ENCODE data around the gene DESI2.
"Not testable (repeated sequence)": the region's sequence is repeated elsewhere in the genome, so short reads cannot be mapped to it uniquely, and the experiment has no call there.

The DESI2 gene

GRCh38 chr1:244654108-244655038 is 1.4 kb downstream of the DESI2 start:
- Histone ChIP-seq H3K9me3 (ENCODE audit: control insufficient read depth, low read length) (no peaks in the 10 kb centered on the region), H3K27ac (ENCODE audit: low read depth, low read length, severe bottlenecking) (peak overlapping the region; percentile 89), H3K4me3 (ENCODE audit: extremely low read depth, insufficient read depth, low read length, poor library complexity, severe bottlenecking) (peak overlapping the region; percentile 88), H3K4me1 (ENCODE audit: control insufficient read depth, insufficient read depth, low read length, poor library complexity, severe bottlenecking) (peaks cover 11% of the 10 kb centered on the region), H3K36me3 (ENCODE audit: control insufficient read depth, insufficient read depth, low read length) (peaks cover 34% of the 10 kb centered on the region)
- WGBS, 2 experiments (ENCODE audit: insufficient coverage in 2 of 2): 13 to 20% methylated on average over 4 to 5 of the region's 8 CpGs

- H3K4me3 ChIP-seq (ENCODE audit: extremely low read depth, insufficient read depth, low read length, poor library complexity, severe bottlenecking): peak overlapping the region; percentile 88
- H3K4me1 ChIP-seq (ENCODE audit: control insufficient read depth, insufficient read depth, low read length, poor library complexity, severe bottlenecking): peaks cover 11% of the 10 kb centered on the region
- no CpG with 5 or more reads among the region's 1 CpG for WGBS, 2 experiments (ENCODE audit: insufficient coverage in 2 of 2)
- peaks cover 42% of the 10 kb centered on the region for H3K36me3 ChIP-seq (ENCODE audit: control insufficient read depth, insufficient read depth, low read length)
- H3K9me3 ChIP-seq (ENCODE audit: control insufficient read depth, low read length): no peaks in the 10 kb centered on the region
- H3K27ac ChIP-seq (ENCODE audit: low read depth, low read length, severe bottlenecking): no peak overlapping the region
Observed at GRCh38 chr1:244655186-244655585, 2.3 kb downstream of the DESI2 start.

GRCh38 chr1:244657421-244657820 is 4.5 kb downstream of the DESI2 start:
- H3K4me3 ChIP-seq (ENCODE audit: extremely low read depth, insufficient read depth, low read length, poor library complexity, severe bottlenecking): no peak overlapping the region
- H3K4me1 ChIP-seq (ENCODE audit: control insufficient read depth, insufficient read depth, low read length, poor library complexity, severe bottlenecking): peaks cover 11% of the 10 kb centered on the region
- H3K9me3 ChIP-seq (ENCODE audit: control insufficient read depth, low read length): no peaks in the 10 kb centered on the region
- peaks cover 48% of the 10 kb centered on the region for H3K36me3 ChIP-seq (ENCODE audit: control insufficient read depth, insufficient read depth, low read length)
- H3K27ac ChIP-seq (ENCODE audit: low read depth, low read length, severe bottlenecking): no peak overlapping the region
- WGBS, 2 experiments (ENCODE audit: insufficient coverage in 2 of 2): 86% methylated on average over 1 of the region's 3 CpGs; no CpG with 5 or more reads in 1 of the 2 experiments

GRCh38 chr1:244659694-244660093 is 6.8 kb downstream of the DESI2 start:
- peaks cover 11% of the 10 kb centered on the region for H3K4me1 ChIP-seq (ENCODE audit: control insufficient read depth, insufficient read depth, low read length, poor library complexity, severe bottlenecking)
- H3K27ac ChIP-seq (ENCODE audit: low read depth, low read length, severe bottlenecking): no peak overlapping the region
- H3K36me3 ChIP-seq (ENCODE audit: control insufficient read depth, insufficient read depth, low read length): peaks cover 48% of the 10 kb centered on the region
- no peaks in the 10 kb centered on the region for H3K9me3 ChIP-seq (ENCODE audit: control insufficient read depth, low read length)
- no peak overlapping the region for H3K4me3 ChIP-seq (ENCODE audit: extremely low read depth, insufficient read depth, low read length, poor library complexity, severe bottlenecking)
- WGBS, 2 experiments (ENCODE audit: insufficient coverage in 2 of 2): 93 to 100% methylated on average over 1 to 2 of the region's 3 CpGs

- H3K9me3 ChIP-seq (ENCODE audit: control insufficient read depth, low read length): no peaks in the 10 kb centered on the region
- no peak overlapping the region for H3K27ac ChIP-seq (ENCODE audit: low read depth, low read length, severe bottlenecking)
- no peak overlapping the region for H3K4me3 ChIP-seq (ENCODE audit: extremely low read depth, insufficient read depth, low read length, poor library complexity, severe bottlenecking)
- WGBS, 2 experiments (ENCODE audit: insufficient coverage in 2 of 2): 100% methylated on average over 1 to 2 of the region's 3 CpGs
- peaks cover 8% of the 10 kb centered on the region for H3K4me1 ChIP-seq (ENCODE audit: control insufficient read depth, insufficient read depth, low read length, poor library complexity, severe bottlenecking)
- peaks cover 48% of the 10 kb centered on the region for H3K36me3 ChIP-seq (ENCODE audit: control insufficient read depth, insufficient read depth, low read length)
Observed at GRCh38 chr1:244660595-244660994, 7.7 kb downstream of the DESI2 start.

- H3K36me3 ChIP-seq (ENCODE audit: control insufficient read depth, insufficient read depth, low read length): peaks cover 41% of the 10 kb centered on the region
- not testable (repeated sequence) for H3K4me1 ChIP-seq (ENCODE audit: control insufficient read depth, insufficient read depth, low read length, poor library complexity, severe bottlenecking); H3K4me3 ChIP-seq (ENCODE audit: extremely low read depth, insufficient read depth, low read length, poor library complexity, severe bottlenecking); H3K9me3 ChIP-seq (ENCODE audit: control insufficient read depth, low read length); H3K27ac ChIP-seq (ENCODE audit: low read depth, low read length, severe bottlenecking)
- WGBS, 2 experiments (ENCODE audit: insufficient coverage in 2 of 2): no CpG with 5 or more reads among the region's 4 CpGs
Observed at GRCh38 chr1:244661569-244662312, 8.8 kb downstream of the DESI2 start.

GRCh38 chr1:244662599-244662998 is 9.7 kb downstream of the DESI2 start:
- Histone ChIP-seq H3K27ac (ENCODE audit: low read depth, low read length, severe bottlenecking) (no peak overlapping the region), H3K4me3 (ENCODE audit: extremely low read depth, insufficient read depth, low read length, poor library complexity, severe bottlenecking) (no peak overlapping the region), H3K9me3 (ENCODE audit: control insufficient read depth, low read length) (no peaks in the 10 kb centered on the region), H3K36me3 (ENCODE audit: control insufficient read depth, insufficient read depth, low read length) (peaks cover 32% of the 10 kb centered on the region), H3K4me1 (ENCODE audit: control insufficient read depth, insufficient read depth, low read length, poor library complexity, severe bottlenecking) (peaks cover 4% of the 10 kb centered on the region)
- WGBS, 2 experiments (ENCODE audit: insufficient coverage in 2 of 2): 90 to 100% methylated on average over 2 of the region's 2 CpGs

GRCh38 chr1:244664353-244664752 is 11.4 kb downstream of the DESI2 start:
- peaks cover 4% of the 10 kb centered on the region for H3K4me1 ChIP-seq (ENCODE audit: control insufficient read depth, insufficient read depth, low read length, poor library complexity, severe bottlenecking)
- H3K36me3 ChIP-seq (ENCODE audit: control insufficient read depth, insufficient read depth, low read length): peaks cover 19% of the 10 kb centered on the region
- 94 to 95% methylated on average over 2 to 3 of the region's 3 CpGs for WGBS, 2 experiments (ENCODE audit: insufficient coverage in 2 of 2)
- H3K4me3 ChIP-seq (ENCODE audit: extremely low read depth, insufficient read depth, low read length, poor library complexity, severe bottlenecking): no peak overlapping the region
- no peaks in the 10 kb centered on the region for H3K9me3 ChIP-seq (ENCODE audit: control insufficient read depth, low read length)
- H3K27ac ChIP-seq (ENCODE audit: low read depth, low read length, severe bottlenecking): no peak overlapping the region

GRCh38 chr1:244665771-244666217 is 12.9 kb downstream of the DESI2 start:
- H3K4me1 ChIP-seq (ENCODE audit: control insufficient read depth, insufficient read depth, low read length, poor library complexity, severe bottlenecking): peaks cover 4% of the 10 kb centered on the region
- H3K27ac ChIP-seq (ENCODE audit: low read depth, low read length, severe bottlenecking): peak overlapping the region; percentile 47
- H3K36me3 ChIP-seq (ENCODE audit: control insufficient read depth, insufficient read depth, low read length): peaks cover 22% of the 10 kb centered on the region
- H3K9me3 ChIP-seq (ENCODE audit: control insufficient read depth, low read length): no peaks in the 10 kb centered on the region
- 98% methylated on average over 4 of the region's 4 CpGs for WGBS, 2 experiments (ENCODE audit: insufficient coverage in 2 of 2)
- no peak overlapping the region for H3K4me3 ChIP-seq (ENCODE audit: extremely low read depth, insufficient read depth, low read length, poor library complexity, severe bottlenecking)

GRCh38 chr1:244666672-244667418 is 13.9 kb downstream of the DESI2 start:
- H3K36me3 ChIP-seq (ENCODE audit: control insufficient read depth, insufficient read depth, low read length): peaks cover 21% of the 10 kb centered on the region
- WGBS, 2 experiments (ENCODE audit: insufficient coverage in 2 of 2): 73 to 94% methylated on average over 2 to 5 of the region's 6 CpGs
- H3K27ac ChIP-seq (ENCODE audit: low read depth, low read length, severe bottlenecking); H3K9me3 ChIP-seq (ENCODE audit: control insufficient read depth, low read length); H3K4me3 ChIP-seq (ENCODE audit: extremely low read depth, insufficient read depth, low read length, poor library complexity, severe bottlenecking); H3K4me1 ChIP-seq (ENCODE audit: control insufficient read depth, insufficient read depth, low read length, poor library complexity, severe bottlenecking): not testable (repeated sequence)

Data from mesodermal cell (in vitro differentiated cells).